K562 (cell line): ENCODE measurements around the gene CLSTN1. TPM values are rescaled to one million over a fixed set of nuclear protein-coding genes. Genes with fewer than 3 reads are reported as not detected.

ENCODE experiments used
- BHLHE40 ChIP-seq: IDR thresholded peaks from 2 replicates; pipeline ENCODE4 v1.6.1; 2011; ENCODE audit warnings: low read length, improper control_type of control experiment
- BRD9 ChIP-seq: fragments of 450-650 bp; IDR thresholded peaks from 2 replicates; pipeline ENCODE4 v1.6.1; 2018; ENCODE audit warnings: low read depth; ENCODE audit not compliant: partially characterized antibody
- CAMTA2 ChIP-seq: fragments of 250-450 bp; sonication (Bioruptor Pico); conservative IDR thresholded peaks from 2 replicates; pipeline ENCODE4 v1.5.1; 2022
- E2F3 ChIP-seq: fragments of 250-450 bp; sonication (Bioruptor Pico); IDR thresholded peaks from 2 replicates; pipeline ENCODE4 v1.4.0; 2020; ENCODE audit warnings: mild to moderate bottlenecking
- FUS ChIP-seq: fragments of 200-400 bp; formaldehyde crosslinking; optimal IDR thresholded peaks from 2 replicates; pipeline ENCODE3; 2017; ENCODE audit warnings: low read depth, low read length
- GTF2A2 ChIP-seq: IDR thresholded peaks from 2 replicates; pipeline ENCODE4 v1.6.1; 2016; ENCODE audit warnings: mild to moderate bottlenecking, missing genetic modification characterization, missing compliant biosample characterization
- SMARCA5 ChIP-seq: fragments of 450-650 bp; IDR thresholded peaks from 2 replicates; pipeline ENCODE4 v1.6.1; 2016
- SPI1 ChIP-seq: IDR thresholded peaks from 2 replicates; pipeline ENCODE4 v1.6.1; 2011; ENCODE audit warnings: low read depth, low read length, control low read depth, borderline replicate concordance
- XRCC4 ChIP-seq: IDR thresholded peaks from one replicate; pipeline ENCODE4 v1.6.1; 2011; ENCODE audit not compliant: insufficient read depth, insufficient read length; ENCODE audit errors: extremely low read depth
- ZBTB8A ChIP-seq: fragments of 450-650 bp; IDR thresholded peaks from 2 replicates; pipeline ENCODE4 v1.6.1; 2018; ENCODE audit warnings: mild to moderate bottlenecking, moderate library complexity; ENCODE audit not compliant: partially characterized antibody
- ZC3H11A ChIP-seq: IDR thresholded peaks from 2 replicates; pipeline ENCODE4 v1.6.1; 2012; ENCODE audit warnings: low read depth, low read length, improper control_type of control experiment
- ZNF124 ChIP-seq: sonication (generic); formaldehyde crosslinking; IDR thresholded peaks from 2 replicates; pipeline ENCODE4 v1.8.1; 2022; ENCODE audit warnings: missing genetic modification reagents
- ZNF696 ChIP-seq: fragments of 250-450 bp; sonication (Bioruptor Pico); conservative IDR thresholded peaks from 2 replicates; pipeline ENCODE4 v1.4.0; 2020; ENCODE audit warnings: mild to moderate bottlenecking, moderate library complexity
- polyA plus RNA-seq, 8 experiments: library from polyadenylated mRNA; depleted of rRNA in 4 of 8; stranded (reverse) in 5 of 8; unstranded in 3 of 8; fragments of >200 nt; fragmentation: Nextera tagmentation in 2 of 8; fragmentation: Illumina TruSeq in 1 of 8; extraction: Ambion mirVana in 2 of 8; extraction: Trizol in 1 of 8; gene quantifications; 2 replicates each; pipeline versions ENCODE4 v1.2.1 to v1.2.3, GENCODE V29; 2011 to 2014; ENCODE audit warnings: inconsistent platforms in 1 of 8, missing spikeins in 1 of 8
- total RNA-seq, 7 experiments: library from RNA; depleted of rRNA in 6 of 7; stranded (reverse); fragments of >200 nt in 6 of 7; fragmentation: Illumina TruSeq in 2 of 7; extraction: Trizol in 2 of 7; gene quantifications; 2 replicates each; pipeline versions ENCODE4 v1.2.1 to v1.2.3, GENCODE V29; 2011 to 2021; ENCODE audit warnings: low replicate concordance in 1 of 7
- TF ChIP-seq, protein P1 (sequence below): fragments of 450-650 bp; IDR thresholded peaks from 2 replicates; pipeline ENCODE4 v1.6.1; 2018; ENCODE audit not compliant: partially characterized antibody
- TF ChIP-seq, protein P2 (sequence below): fragments of 450-650 bp; IDR thresholded peaks from 2 replicates; pipeline ENCODE4 v1.6.1; 2016; ENCODE audit warnings: borderline replicate concordance
- TF ChIP-seq, protein P3 (sequence below): fragments of 450-650 bp; formaldehyde crosslinking; IDR thresholded peaks from 2 replicates; pipeline ENCODE4 v1.4.0; 2022; ENCODE audit warnings: missing genetic modification characterization
- TF ChIP-seq, protein P4 (sequence below), 2 experiments: IDR thresholded peaks in 1 of 2; conservative IDR thresholded peaks in 1 of 2; 2 replicates each; pipeline ENCODE4 v1.6.1; 2016; ENCODE audit warnings: low read depth in 2 of 2, mild to moderate bottlenecking in 1 of 2, missing compliant biosample characterization in 1 of 2, missing genetic modification characterization in 1 of 2, moderate library complexity in 1 of 2
- TF ChIP-seq, protein P5 (sequence below): sonication (generic); formaldehyde crosslinking; IDR thresholded peaks from 2 replicates; pipeline ENCODE4 v1.8.0; 2022; ENCODE audit warnings: mild to moderate bottlenecking, missing genetic modification reagents

Gene CLSTN1
- total and polyA plus RNA-seq, 9 of the 15 experiments (the other 6 are each of a cell fraction or from before 2014, with no cell fraction given): 1.1 to 32.5 (median 13.3) TPM

DNA sequence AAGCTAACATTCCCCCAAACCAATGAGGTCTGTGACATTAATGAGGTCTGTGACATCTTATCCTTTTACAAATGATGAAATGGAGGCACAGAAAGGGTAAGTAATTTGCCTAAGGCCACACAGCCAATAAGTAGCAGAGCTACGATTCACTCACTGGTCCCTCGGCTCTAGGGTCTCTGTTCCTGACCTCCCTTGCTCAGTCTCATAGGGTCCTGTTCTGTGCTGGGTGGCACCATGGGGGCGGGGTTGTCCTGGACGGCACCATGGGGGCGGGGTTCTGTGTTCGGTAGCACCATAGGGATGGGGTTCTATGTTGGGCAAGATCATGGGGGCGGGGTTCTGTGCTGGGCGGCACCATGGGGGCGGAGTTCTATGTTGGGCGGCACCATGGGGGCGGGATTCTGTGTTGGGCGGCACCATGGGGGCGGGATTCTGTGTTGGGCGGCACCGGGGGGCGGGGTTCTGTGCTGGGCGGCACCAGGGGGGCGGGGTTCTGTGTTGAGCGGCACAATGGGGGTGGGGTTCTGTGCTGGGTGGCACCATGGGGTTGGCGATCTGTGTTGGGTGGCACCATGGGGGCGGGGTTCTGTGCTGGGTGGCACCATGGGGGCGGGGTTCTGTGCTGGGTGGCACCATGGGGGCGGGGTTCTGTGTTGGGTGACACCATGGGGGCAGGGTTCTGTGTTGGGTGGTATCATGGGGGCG, 55.6 kb downstream of the CLSTN1 start (continued):
- TF ChIP-seq, protein P1, sequence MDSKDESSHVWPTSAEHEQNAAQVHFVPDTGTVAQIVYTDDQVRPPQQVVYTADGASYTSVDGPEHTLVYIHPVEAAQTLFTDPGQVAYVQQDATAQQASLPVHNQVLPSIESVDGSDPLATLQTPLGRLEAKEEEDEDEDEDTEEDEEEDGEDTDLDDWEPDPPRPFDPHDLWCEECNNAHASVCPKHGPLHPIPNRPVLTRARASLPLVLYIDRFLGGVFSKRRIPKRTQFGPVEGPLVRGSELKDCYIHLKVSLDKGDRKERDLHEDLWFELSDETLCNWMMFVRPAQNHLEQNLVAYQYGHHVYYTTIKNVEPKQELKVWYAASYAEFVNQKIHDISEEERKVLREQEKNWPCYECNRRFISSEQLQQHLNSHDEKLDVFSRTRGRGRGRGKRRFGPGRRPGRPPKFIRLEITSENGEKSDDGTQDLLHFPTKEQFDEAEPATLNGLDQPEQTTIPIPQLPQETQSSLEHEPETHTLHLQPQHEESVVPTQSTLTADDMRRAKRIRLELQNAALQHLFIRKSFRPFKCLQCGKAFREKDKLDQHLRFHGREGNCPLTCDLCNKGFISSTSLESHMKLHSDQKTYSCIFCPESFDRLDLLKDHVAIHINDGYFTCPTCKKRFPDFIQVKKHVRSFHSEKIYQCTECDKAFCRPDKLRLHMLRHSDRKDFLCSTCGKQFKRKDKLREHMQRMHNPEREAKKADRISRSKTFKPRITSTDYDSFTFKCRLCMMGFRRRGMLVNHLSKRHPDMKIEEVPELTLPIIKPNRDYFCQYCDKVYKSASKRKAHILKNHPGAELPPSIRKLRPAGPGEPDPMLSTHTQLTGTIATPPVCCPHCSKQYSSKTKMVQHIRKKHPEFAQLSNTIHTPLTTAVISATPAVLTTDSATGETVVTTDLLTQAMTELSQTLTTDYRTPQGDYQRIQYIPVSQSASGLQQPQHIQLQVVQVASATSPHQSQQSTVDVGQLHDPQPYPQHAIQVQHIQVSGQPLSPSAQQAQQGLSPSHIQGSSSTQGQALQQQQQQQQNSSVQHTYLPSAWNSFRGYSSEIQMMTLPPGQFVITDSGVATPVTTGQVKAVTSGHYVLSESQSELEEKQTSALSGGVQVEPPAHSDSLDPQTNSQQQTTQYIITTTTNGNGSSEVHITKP: no peak
- TF ChIP-seq, protein P2, sequence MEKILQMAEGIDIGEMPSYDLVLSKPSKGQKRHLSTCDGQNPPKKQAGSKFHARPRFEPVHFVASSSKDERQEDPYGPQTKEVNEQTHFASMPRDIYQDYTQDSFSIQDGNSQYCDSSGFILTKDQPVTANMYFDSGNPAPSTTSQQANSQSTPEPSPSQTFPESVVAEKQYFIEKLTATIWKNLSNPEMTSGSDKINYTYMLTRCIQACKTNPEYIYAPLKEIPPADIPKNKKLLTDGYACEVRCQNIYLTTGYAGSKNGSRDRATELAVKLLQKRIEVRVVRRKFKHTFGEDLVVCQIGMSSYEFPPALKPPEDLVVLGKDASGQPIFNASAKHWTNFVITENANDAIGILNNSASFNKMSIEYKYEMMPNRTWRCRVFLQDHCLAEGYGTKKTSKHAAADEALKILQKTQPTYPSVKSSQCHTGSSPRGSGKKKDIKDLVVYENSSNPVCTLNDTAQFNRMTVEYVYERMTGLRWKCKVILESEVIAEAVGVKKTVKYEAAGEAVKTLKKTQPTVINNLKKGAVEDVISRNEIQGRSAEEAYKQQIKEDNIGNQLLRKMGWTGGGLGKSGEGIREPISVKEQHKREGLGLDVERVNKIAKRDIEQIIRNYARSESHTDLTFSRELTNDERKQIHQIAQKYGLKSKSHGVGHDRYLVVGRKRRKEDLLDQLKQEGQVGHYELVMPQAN: no peak
- no peak for TF ChIP-seq ZNF124
- TF ChIP-seq CAMTA2 (CRISPR knock-in tag): no peak
- TF ChIP-seq, protein P3, sequence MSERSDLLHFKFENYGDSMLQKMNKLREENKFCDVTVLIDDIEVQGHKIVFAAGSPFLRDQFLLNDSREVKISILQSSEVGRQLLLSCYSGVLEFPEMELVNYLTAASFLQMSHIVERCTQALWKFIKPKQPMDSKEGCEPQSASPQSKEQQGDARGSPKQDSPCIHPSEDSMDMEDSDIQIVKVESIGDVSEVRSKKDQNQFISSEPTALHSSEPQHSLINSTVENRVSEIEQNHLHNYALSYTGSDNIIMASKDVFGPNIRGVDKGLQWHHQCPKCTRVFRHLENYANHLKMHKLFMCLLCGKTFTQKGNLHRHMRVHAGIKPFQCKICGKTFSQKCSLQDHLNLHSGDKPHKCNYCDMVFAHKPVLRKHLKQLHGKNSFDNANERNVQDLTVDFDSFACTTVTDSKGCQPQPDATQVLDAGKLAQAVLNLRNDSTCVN (CRISPR knock-in tag): no peak
- peak; percentile 89 for TF ChIP-seq BRD9
- TF ChIP-seq, protein P4, sequence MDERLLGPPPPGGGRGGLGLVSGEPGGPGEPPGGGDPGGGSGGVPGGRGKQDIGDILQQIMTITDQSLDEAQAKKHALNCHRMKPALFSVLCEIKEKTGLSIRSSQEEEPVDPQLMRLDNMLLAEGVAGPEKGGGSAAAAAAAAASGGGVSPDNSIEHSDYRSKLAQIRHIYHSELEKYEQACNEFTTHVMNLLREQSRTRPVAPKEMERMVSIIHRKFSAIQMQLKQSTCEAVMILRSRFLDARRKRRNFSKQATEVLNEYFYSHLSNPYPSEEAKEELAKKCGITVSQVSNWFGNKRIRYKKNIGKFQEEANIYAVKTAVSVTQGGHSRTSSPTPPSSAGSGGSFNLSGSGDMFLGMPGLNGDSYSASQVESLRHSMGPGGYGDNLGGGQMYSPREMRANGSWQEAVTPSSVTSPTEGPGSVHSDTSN (CRISPR knock-in tag; IDR thresholded peaks at IDR 0.05; ENCODE audit: low read depth): no peak
- TF ChIP-seq, protein P4 (tag; conservative IDR thresholded peaks at IDR 0.05; ENCODE audit: low read depth): no peak
- no peak for TF ChIP-seq ZBTB8A
- TF ChIP-seq GTF2A2 (tag): no peak
- no peak for TF ChIP-seq FUS
- no peak for TF ChIP-seq BHLHE40
- TF ChIP-seq SPI1: no peak
- peak; percentile 94 for TF ChIP-seq SMARCA5
- no peak for TF ChIP-seq ZNF696 (CRISPR knock-in tag)
- no peak for TF ChIP-seq ZC3H11A
- TF ChIP-seq XRCC4: no peak
- TF ChIP-seq, protein P5, sequence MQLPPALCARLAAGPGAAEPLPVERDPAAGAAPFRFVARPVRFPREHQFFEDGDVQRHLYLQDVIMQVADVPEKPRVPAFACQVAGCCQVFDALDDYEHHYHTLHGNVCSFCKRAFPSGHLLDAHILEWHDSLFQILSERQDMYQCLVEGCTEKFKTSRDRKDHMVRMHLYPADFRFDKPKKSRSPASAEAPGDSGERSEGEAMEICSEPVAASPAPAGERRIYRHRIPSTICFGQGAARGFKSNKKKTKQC (CRISPR knock-in tag): no peak
- no peak for TF ChIP-seq E2F3 (CRISPR knock-in tag)
